ENCODE results near the gene SKA3.

Gene SKA3

GRCh38 chr13:21149568-21149967 is 26.8 kb downstream of the SKA3 start:
- Histone ChIP-seq H3K4me1 (ENCODE audit: insufficient read depth, low read length, severe bottlenecking) (peaks cover 11% of the 10 kb centered on the region), H3K27ac (ENCODE audit: low read depth, low read length, poor library complexity, severe bottlenecking) (no peak overlapping the region), H3K9me2 (ENCODE audit: low read depth, low read length) (no peaks in the 10 kb centered on the region), H2AFZ (ENCODE audit: low read length) (no peak overlapping the region), H3K79me2 (ENCODE audit: insufficient read depth, low read length) (peaks cover 7% of the 10 kb centered on the region; the same call in 1 of the 2 replicates), H3K4me3 (ENCODE audit: low read depth, low read length, poor library complexity, severe bottlenecking) (no peak overlapping the region), H3K9ac (ENCODE audit: low read length) (no peak overlapping the region), H3K4me2 (ENCODE audit: low read length) (no peak overlapping the region), H3F3A (ENCODE audit: insufficient read depth, low read length) (0 out of 2 replicates have a peak, but pooled peaks cover 4% of the 10 kb centered on the region), H3K36me3 (ENCODE audit: insufficient read depth, low read length) (peaks cover 56% of the 10 kb centered on the region), H4K20me1 (ENCODE audit: insufficient read depth, low read length) (no peaks in the 10 kb centered on the region), H3K27me3 (ENCODE audit: insufficient read depth, low read length) (no peaks in the 10 kb centered on the region), H3K9me3 (ENCODE audit: low read length) (no peaks in the 10 kb centered on the region)
- TF ChIP-seq CTCF (IDR thresholded peaks at IDR 0.05; ENCODE audit: low read length) (no peak), EZH2 (IDR thresholded peaks at IDR 0.05; ENCODE audit: borderline replicate concordance, low read length) (no peak)

- no peaks in the 10 kb centered on the region for H4K20me1 ChIP-seq (ENCODE audit: insufficient read depth, low read length)
- H3K9me2 ChIP-seq (ENCODE audit: low read depth, low read length) = no peaks in the 10 kb centered on the region
- H3F3A ChIP-seq (ENCODE audit: insufficient read depth, low read length) = 0 out of 2 replicates have a peak, but pooled peaks cover 4% of the 10 kb centered on the region
- H3K4me2 ChIP-seq (ENCODE audit: low read length) = no peak overlapping the region
- H3K9me3 ChIP-seq (ENCODE audit: low read length) = no peaks in the 10 kb centered on the region
- H3K27me3 ChIP-seq (ENCODE audit: insufficient read depth, low read length) = no peaks in the 10 kb centered on the region
- TF ChIP-seq CTCF (IDR thresholded peaks at IDR 0.05; ENCODE audit: low read length) (no peak), EZH2 (IDR thresholded peaks at IDR 0.05; ENCODE audit: borderline replicate concordance, low read length) (no peak)
- peaks cover 54% of the 10 kb centered on the region for H3K36me3 ChIP-seq (ENCODE audit: insufficient read depth, low read length)
- H3K4me1 ChIP-seq (ENCODE audit: insufficient read depth, low read length, severe bottlenecking) = peaks cover 11% of the 10 kb centered on the region
- no peak overlapping the region for H2AFZ ChIP-seq (ENCODE audit: low read length)
- no peak overlapping the region for H3K27ac ChIP-seq (ENCODE audit: low read depth, low read length, poor library complexity, severe bottlenecking)
- H3K9ac ChIP-seq (ENCODE audit: low read length) = no peak overlapping the region
- peaks cover 12% of the 10 kb centered on the region for H3K79me2 ChIP-seq (ENCODE audit: insufficient read depth, low read length)
- H3K4me3 ChIP-seq (ENCODE audit: low read depth, low read length, poor library complexity, severe bottlenecking) = no peak overlapping the region
Observed at GRCh38 chr13:21148557-21149258, 27.6 kb downstream of the SKA3 start.

- no peak overlapping the region for H3K4me3 ChIP-seq (ENCODE audit: low read depth, low read length, poor library complexity, severe bottlenecking)
- 0 out of 2 replicates have a peak, but pooled peaks cover 4% of the 10 kb centered on the region for H3F3A ChIP-seq (ENCODE audit: insufficient read depth, low read length)
- no peak overlapping the region for H3K9ac ChIP-seq (ENCODE audit: low read length)
- peaks cover 63% of the 10 kb centered on the region for H3K36me3 ChIP-seq (ENCODE audit: insufficient read depth, low read length)
- no peaks in the 10 kb centered on the region for H4K20me1 ChIP-seq (ENCODE audit: insufficient read depth, low read length)
- TF ChIP-seq CTCF (IDR thresholded peaks at IDR 0.05; ENCODE audit: low read length) (no peak), EZH2 (IDR thresholded peaks at IDR 0.05; ENCODE audit: borderline replicate concordance, low read length) (no peak)
- peaks cover 20% of the 10 kb centered on the region for H3K4me1 ChIP-seq (ENCODE audit: insufficient read depth, low read length, severe bottlenecking)
- H3K27ac ChIP-seq (ENCODE audit: low read depth, low read length, poor library complexity, severe bottlenecking) = no peak overlapping the region
- H3K9me2 ChIP-seq (ENCODE audit: low read depth, low read length) = no peaks in the 10 kb centered on the region
- H3K9me3 ChIP-seq (ENCODE audit: low read length) = no peaks in the 10 kb centered on the region
- H3K27me3 ChIP-seq (ENCODE audit: insufficient read depth, low read length) = no peaks in the 10 kb centered on the region
- H2AFZ ChIP-seq (ENCODE audit: low read length) = no peak overlapping the region
- H3K4me2 ChIP-seq (ENCODE audit: low read length) = no peak overlapping the region
- peaks cover 21% of the 10 kb centered on the region for H3K79me2 ChIP-seq (ENCODE audit: insufficient read depth, low read length)
Observed at GRCh38 chr13:21147827-21148226, 28.5 kb downstream of the SKA3 start.
